K562 (cell line): ENCODE results near the gene AIFM1. TPM values are rescaled to one million over a fixed set of nuclear protein-coding genes. Genes with fewer than 3 reads are reported as not detected.

Source experiments
- ADNP ChIP-seq: fragments of 200-800 bp; sonication (Bioruptor generic); IDR thresholded peaks from 2 replicates; pipeline ENCODE4 v1.6.1; 2016; ENCODE audit warnings: missing genetic modification characterization, missing compliant biosample characterization
- ATF2 ChIP-seq: sonication (generic); formaldehyde crosslinking; IDR thresholded peaks from 2 replicates; pipeline ENCODE4 v1.8.1; 2022; ENCODE audit warnings: missing genetic modification reagents
- BDP1 ChIP-seq: IDR thresholded peaks from 3 replicates; pipeline ENCODE4 v1.6.1; 2011; ENCODE audit not compliant: insufficient read length, insufficient read depth
- CBX3 ChIP-seq, 2 experiments: IDR thresholded peaks; 1 replicate in 1 of 2; 2 replicates in 1 of 2; pipeline ENCODE4 v1.6.1; 2012; ENCODE audit warnings: inconsistent platforms in 2 of 2, low read length in 2 of 2, borderline replicate concordance in 1 of 2, control low read depth in 1 of 2
- LEF1 ChIP-seq: fragments of 450-650 bp; IDR thresholded peaks from 2 replicates; pipeline ENCODE4 v1.6.1; 2016; ENCODE audit warnings: mild to moderate bottlenecking
- MAFF ChIP-seq: IDR thresholded peaks from 2 replicates; pipeline ENCODE4 v1.6.1; 2012; ENCODE audit warnings: low read length, improper control_type of control experiment
- OTX1 ChIP-seq: fragments of 450-650 bp; formaldehyde crosslinking; IDR thresholded peaks from 2 replicates; pipeline ENCODE4 v1.4.0; 2022; ENCODE audit warnings: mild to moderate bottlenecking
- PHF20 ChIP-seq: fragments of 450-650 bp; IDR thresholded peaks from 2 replicates; pipeline ENCODE4 v1.6.1; 2018; ENCODE audit not compliant: partially characterized antibody
- PHF8 ChIP-seq: fragments of 200-600 bp; sonication (generic); IDR thresholded peaks from 2 replicates; pipeline ENCODE4 v1.6.1; 2012; ENCODE audit warnings: mixed run types, mild to moderate bottlenecking, inconsistent platforms, low read length, moderate library complexity, borderline replicate concordance
- PML ChIP-seq: IDR thresholded peaks from 2 replicates; pipeline ENCODE4 v1.6.1; 2012; ENCODE audit warnings: low read length, inconsistent platforms
- PPARD ChIP-seq: fragments of 250-450 bp; sonication (Bioruptor Pico); IDR thresholded peaks from 2 replicates; pipeline ENCODE4 v1.8.0; 2022; ENCODE audit warnings: inconsistent platforms, mild to moderate bottlenecking, moderate library complexity
- PYGO2 ChIP-seq: fragments of 450-650 bp; IDR thresholded peaks from 2 replicates; pipeline ENCODE4 v1.6.1; 2016; ENCODE audit warnings: mild to moderate bottlenecking, missing genetic modification characterization, moderate library complexity, missing compliant biosample characterization
- REST ChIP-seq, 2 experiments: fragments of 450-650 bp; formaldehyde crosslinking in 1 of 2; IDR thresholded peaks; 2 replicates each; pipeline versions ENCODE4 v1.4.0 to v1.6.1; 2014 to 2020; ENCODE audit warnings: mild to moderate bottlenecking in 2 of 2, borderline replicate concordance in 1 of 2, low read depth in 1 of 2
- RFX5 ChIP-seq: IDR thresholded peaks from 2 replicates; pipeline ENCODE4 v1.6.1; 2011; ENCODE audit warnings: low read depth, mild to moderate bottlenecking, improper control_type of control experiment, low read length
- SMAD3 ChIP-seq: fragments of 450-650 bp; formaldehyde crosslinking; conservative IDR thresholded peaks from 2 replicates; pipeline ENCODE4 v1.4.0; 2020; ENCODE audit warnings: mild to moderate bottlenecking
- YBX1 ChIP-seq: fragments of 450-650 bp; IDR thresholded peaks from 2 replicates; pipeline ENCODE4 v1.7.1; 2016; ENCODE audit warnings: mild to moderate bottlenecking
- ZFP1 ChIP-seq: fragments of 450-650 bp; formaldehyde crosslinking; IDR thresholded peaks from 2 replicates; pipeline ENCODE4 v1.4.0; 2020; ENCODE audit warnings: mild to moderate bottlenecking, mixed read lengths
- ZNF12 ChIP-seq: sonication (generic); formaldehyde crosslinking; IDR thresholded peaks from 2 replicates; pipeline ENCODE4 v1.4.0; 2020; ENCODE audit warnings: mild to moderate bottlenecking, missing genetic modification reagents
- ZNF274 ChIP-seq: IDR thresholded peaks from 2 replicates; pipeline ENCODE4 v1.6.1; 2011; ENCODE audit warnings: low read depth, mild to moderate bottlenecking, low read length, moderate library complexity, borderline replicate concordance
- ZNF589 ChIP-seq: fragments of 200-800 bp; sonication (Bioruptor generic); IDR thresholded peaks from 2 replicates; pipeline ENCODE4 v1.6.1; 2016; ENCODE audit warnings: low read depth, missing genetic modification characterization, missing compliant biosample characterization
- polyA plus RNA-seq, 8 experiments: library from polyadenylated mRNA; depleted of rRNA in 4 of 8; stranded (reverse) in 5 of 8; unstranded in 3 of 8; fragments of >200 nt; fragmentation: Nextera tagmentation in 2 of 8; fragmentation: Illumina TruSeq in 1 of 8; extraction: Ambion mirVana in 2 of 8; extraction: Trizol in 1 of 8; gene quantifications; 2 replicates each; pipeline versions ENCODE4 v1.2.1 to v1.2.3, GENCODE V29; 2011 to 2014; ENCODE audit warnings: inconsistent platforms in 1 of 8, missing spikeins in 1 of 8
- total RNA-seq, 7 experiments: library from RNA; depleted of rRNA in 6 of 7; stranded (reverse); fragments of >200 nt in 6 of 7; fragmentation: Illumina TruSeq in 2 of 7; extraction: Trizol in 2 of 7; gene quantifications; 2 replicates each; pipeline versions ENCODE4 v1.2.1 to v1.2.3, GENCODE V29; 2011 to 2021; ENCODE audit warnings: low replicate concordance in 1 of 7

The AIFM1 gene
- total and polyA plus RNA-seq, 9 of the 15 experiments (the other 6 are each of a cell fraction or from before 2014, with no cell fraction given): 51.0 to 117 (median 91.2) TPM

GRCh38 chrX:130165703-130166502 lies at the start of gene AIFM1 (continued):
- TF ChIP-seq PYGO2 (tag): no peak
- TF ChIP-seq ZNF274: no peak
- TF ChIP-seq ZNF589 (CRISPR knock-in tag): peak; percentile 56
- no peak for TF ChIP-seq ZFP1
- peak; percentile 34; the same call in 1 of the 2 replicates for TF ChIP-seq ZNF12 (CRISPR knock-in tag)
- no peak for TF ChIP-seq YBX1
- peak; percentile 42 for TF ChIP-seq LEF1
- TF ChIP-seq ADNP (tag): no peak
- peak; percentile 56 for TF ChIP-seq PHF20
- TF ChIP-seq OTX1 (CRISPR knock-in tag): peak; percentile 74; the same call in 1 of the 2 replicates
- no peak for TF ChIP-seq ATF2
- no peak; the same call in none of the 2 replicates for TF ChIP-seq PML
- TF ChIP-seq SMAD3 (CRISPR knock-in tag): no peak
- TF ChIP-seq PPARD (CRISPR knock-in tag): no peak
- TF ChIP-seq PHF8: peak; percentile 84
- no peak for TF ChIP-seq BDP1
- peak in 1 of 2 experiments; percentile 79; a peak in 2 of 3 replicates for TF ChIP-seq CBX3 (IDR thresholded peaks at IDR 0.05; ENCODE audit: borderline replicate concordance in 1 of 2, low read length in 2 of 2)
- no peak for TF ChIP-seq MAFF
- peak; percentile 83 for TF ChIP-seq REST (IDR thresholded peaks at IDR 0.05; ENCODE audit: borderline replicate concordance)
- no peak for TF ChIP-seq REST (CRISPR knock-in tag; IDR thresholded peaks at IDR 0.05; ENCODE audit: low read depth)
- TF ChIP-seq RFX5: peak; percentile 46
